Liver (tissue), 3 donors: ENCODE data around the gene CELF2.

Experiments used
- EGR1 ChIP-seq, 2 donors: IDR thresholded peaks; 2 replicates each; pipeline ENCODE4 v1.6.1; 2016 to 2018; ENCODE audit warnings: antibody characterized with exemption in 2 of 2, low read depth in 2 of 2
- FOXA1 ChIP-seq: IDR thresholded peaks from 2 replicates; pipeline ENCODE4 v1.6.1; 2016; ENCODE audit warnings: antibody characterized with exemption
- JUND ChIP-seq, 2 donors: IDR thresholded peaks; 2 replicates each; pipeline ENCODE4 v1.6.1; 2016; ENCODE audit warnings: antibody characterized with exemption in 2 of 2
- RAD21 ChIP-seq, 2 donors: IDR thresholded peaks; 2 replicates each; pipeline ENCODE4 v1.6.1; 2016; ENCODE audit warnings: antibody characterized with exemption in 2 of 2, mild to moderate bottlenecking in 2 of 2
- SP1 ChIP-seq: IDR thresholded peaks from 2 replicates; pipeline ENCODE4 v1.6.1; 2018; ENCODE audit warnings: antibody characterized with exemption, mild to moderate bottlenecking
- TF ChIP-seq, protein P1 (sequence below): fragments of 150-350 bp; IDR thresholded peaks from 2 replicates; pipeline ENCODE4 v1.5.1; 2017; ENCODE audit warnings: improper control_type of control experiment, low read depth, low read length; ENCODE audit not compliant: missing input control
- TF ChIP-seq, protein P2 (sequence below): IDR thresholded peaks from 2 replicates; pipeline ENCODE4 v1.6.1; 2016; ENCODE audit warnings: antibody characterized with exemption
- TF ChIP-seq, protein P3 (sequence below): IDR thresholded peaks from 2 replicates; pipeline ENCODE4 v1.6.1; 2016; ENCODE audit warnings: antibody characterized with exemption
- TF ChIP-seq, protein P4 (sequence below): IDR thresholded peaks from 2 replicates; pipeline ENCODE4 v1.6.1; 2016; ENCODE audit warnings: antibody characterized with exemption, mild to moderate bottlenecking
- donor health status: healthy.
- donor health status: healthy.

DNA sequence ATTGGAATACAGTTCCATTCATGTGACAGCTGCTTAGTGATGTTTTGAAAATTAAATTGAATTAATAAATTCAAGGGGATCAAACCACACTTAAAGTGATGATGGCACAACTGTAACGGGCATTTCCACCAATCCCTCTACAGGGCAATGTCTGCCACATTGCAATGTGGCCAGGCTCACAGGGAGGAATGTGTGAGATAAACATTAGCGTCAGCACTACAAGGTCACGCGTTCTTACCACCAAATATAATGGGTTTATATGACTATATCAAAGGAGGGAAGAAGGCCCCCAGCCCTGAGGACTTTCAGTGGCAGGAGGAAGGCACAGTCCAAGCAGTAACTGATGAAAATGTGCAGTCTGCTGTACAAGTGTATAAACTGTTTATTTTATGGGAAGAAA lies 31.1 kb upstream of the CELF2 start:
- no peak for TF ChIP-seq FOXA1
- TF ChIP-seq, protein P1, sequence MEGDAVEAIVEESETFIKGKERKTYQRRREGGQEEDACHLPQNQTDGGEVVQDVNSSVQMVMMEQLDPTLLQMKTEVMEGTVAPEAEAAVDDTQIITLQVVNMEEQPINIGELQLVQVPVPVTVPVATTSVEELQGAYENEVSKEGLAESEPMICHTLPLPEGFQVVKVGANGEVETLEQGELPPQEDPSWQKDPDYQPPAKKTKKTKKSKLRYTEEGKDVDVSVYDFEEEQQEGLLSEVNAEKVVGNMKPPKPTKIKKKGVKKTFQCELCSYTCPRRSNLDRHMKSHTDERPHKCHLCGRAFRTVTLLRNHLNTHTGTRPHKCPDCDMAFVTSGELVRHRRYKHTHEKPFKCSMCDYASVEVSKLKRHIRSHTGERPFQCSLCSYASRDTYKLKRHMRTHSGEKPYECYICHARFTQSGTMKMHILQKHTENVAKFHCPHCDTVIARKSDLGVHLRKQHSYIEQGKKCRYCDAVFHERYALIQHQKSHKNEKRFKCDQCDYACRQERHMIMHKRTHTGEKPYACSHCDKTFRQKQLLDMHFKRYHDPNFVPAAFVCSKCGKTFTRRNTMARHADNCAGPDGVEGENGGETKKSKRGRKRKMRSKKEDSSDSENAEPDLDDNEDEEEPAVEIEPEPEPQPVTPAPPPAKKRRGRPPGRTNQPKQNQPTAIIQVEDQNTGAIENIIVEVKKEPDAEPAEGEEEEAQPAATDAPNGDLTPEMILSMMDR, result no peak
- no peak for TF ChIP-seq RAD21 (IDR thresholded peaks at IDR 0.05)
- TF ChIP-seq, protein P2, sequence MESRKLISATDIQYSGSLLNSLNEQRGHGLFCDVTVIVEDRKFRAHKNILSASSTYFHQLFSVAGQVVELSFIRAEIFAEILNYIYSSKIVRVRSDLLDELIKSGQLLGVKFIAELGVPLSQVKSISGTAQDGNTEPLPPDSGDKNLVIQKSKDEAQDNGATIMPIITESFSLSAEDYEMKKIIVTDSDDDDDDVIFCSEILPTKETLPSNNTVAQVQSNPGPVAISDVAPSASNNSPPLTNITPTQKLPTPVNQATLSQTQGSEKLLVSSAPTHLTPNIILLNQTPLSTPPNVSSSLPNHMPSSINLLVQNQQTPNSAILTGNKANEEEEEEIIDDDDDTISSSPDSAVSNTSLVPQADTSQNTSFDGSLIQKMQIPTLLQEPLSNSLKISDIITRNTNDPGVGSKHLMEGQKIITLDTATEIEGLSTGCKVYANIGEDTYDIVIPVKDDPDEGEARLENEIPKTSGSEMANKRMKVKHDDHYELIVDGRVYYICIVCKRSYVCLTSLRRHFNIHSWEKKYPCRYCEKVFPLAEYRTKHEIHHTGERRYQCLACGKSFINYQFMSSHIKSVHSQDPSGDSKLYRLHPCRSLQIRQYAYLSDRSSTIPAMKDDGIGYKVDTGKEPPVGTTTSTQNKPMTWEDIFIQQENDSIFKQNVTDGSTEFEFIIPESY, result no peak
- TF ChIP-seq, protein P3, sequence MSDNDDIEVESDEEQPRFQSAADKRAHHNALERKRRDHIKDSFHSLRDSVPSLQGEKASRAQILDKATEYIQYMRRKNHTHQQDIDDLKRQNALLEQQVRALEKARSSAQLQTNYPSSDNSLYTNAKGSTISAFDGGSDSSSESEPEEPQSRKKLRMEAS, result no peak
- TF ChIP-seq, protein P4, sequence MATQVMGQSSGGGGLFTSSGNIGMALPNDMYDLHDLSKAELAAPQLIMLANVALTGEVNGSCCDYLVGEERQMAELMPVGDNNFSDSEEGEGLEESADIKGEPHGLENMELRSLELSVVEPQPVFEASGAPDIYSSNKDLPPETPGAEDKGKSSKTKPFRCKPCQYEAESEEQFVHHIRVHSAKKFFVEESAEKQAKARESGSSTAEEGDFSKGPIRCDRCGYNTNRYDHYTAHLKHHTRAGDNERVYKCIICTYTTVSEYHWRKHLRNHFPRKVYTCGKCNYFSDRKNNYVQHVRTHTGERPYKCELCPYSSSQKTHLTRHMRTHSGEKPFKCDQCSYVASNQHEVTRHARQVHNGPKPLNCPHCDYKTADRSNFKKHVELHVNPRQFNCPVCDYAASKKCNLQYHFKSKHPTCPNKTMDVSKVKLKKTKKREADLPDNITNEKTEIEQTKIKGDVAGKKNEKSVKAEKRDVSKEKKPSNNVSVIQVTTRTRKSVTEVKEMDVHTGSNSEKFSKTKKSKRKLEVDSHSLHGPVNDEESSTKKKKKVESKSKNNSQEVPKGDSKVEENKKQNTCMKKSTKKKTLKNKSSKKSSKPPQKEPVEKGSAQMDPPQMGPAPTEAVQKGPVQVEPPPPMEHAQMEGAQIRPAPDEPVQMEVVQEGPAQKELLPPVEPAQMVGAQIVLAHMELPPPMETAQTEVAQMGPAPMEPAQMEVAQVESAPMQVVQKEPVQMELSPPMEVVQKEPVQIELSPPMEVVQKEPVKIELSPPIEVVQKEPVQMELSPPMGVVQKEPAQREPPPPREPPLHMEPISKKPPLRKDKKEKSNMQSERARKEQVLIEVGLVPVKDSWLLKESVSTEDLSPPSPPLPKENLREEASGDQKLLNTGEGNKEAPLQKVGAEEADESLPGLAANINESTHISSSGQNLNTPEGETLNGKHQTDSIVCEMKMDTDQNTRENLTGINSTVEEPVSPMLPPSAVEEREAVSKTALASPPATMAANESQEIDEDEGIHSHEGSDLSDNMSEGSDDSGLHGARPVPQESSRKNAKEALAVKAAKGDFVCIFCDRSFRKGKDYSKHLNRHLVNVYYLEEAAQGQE, result no peak
- no peak for TF ChIP-seq JUND (IDR thresholded peaks at IDR 0.05)
- TF ChIP-seq EGR1 (IDR thresholded peaks at IDR 0.05; ENCODE audit: low read depth in 2 of 2), result no peak
- no peak for TF ChIP-seq SP1
